Stimulated activated CD8-positive, alpha-beta memory T cell treated with anti-CD3 and anti-CD28 coated beads, Interleukin-7, amount 100 ng/mL, for 4 hours (primary cell): ENCODE results near the gene ASB6.
"Not testable (repeated sequence)": the region's sequence is repeated elsewhere in the genome, so short reads cannot be mapped to it uniquely, and the experiment has no call there.

Source experiments
- DNase-seq, 2 donors: peaks; one replicate each; pipeline ENCODE4 v3.0.0-alpha.2; 2020; ENCODE audit warnings: low read depth in 2 of 2

Gene ASB6

DNA sequence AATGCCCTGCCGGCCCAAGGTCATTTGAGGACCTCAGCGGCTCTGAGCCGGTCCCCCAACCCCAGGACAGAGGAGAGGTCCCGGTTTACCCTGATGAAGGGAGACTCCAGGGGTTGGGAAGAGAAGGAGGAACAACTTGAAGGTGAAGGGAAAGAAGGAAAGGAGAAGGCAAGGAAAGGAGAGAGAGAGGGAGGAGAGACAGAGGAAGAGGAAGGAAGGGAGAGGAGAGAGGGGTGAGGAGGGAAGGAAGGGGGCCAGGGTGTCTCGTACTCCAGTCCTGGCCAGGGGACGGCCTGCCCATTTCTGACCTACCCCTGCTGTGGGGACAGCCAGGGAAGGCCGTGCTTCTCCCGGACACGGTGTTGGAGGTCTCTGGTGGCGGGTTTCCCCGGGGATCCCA lies 25.4 kb upstream of the ASB6 start:
- no peak for DNase-seq

DNA sequence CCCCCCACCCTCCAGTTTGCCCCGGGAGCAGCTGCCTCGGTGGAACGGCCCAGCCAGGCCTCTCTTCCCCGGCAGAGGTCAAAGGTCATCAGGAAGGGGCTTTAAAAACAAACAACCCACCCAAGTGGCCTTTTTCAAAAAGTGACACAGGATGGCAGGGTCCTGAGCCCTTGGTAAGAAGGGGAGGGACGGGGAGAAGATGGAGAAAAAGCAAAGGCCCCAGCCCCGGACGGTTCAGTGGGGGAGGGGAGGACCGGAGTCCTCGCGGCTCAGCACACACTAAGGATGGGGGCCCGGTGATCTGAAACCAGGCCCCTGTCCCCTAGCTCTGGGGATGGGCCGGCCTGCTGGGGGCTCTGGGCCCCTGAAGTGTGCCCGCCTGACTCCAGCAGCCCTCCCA lies 24.6 kb upstream of the ASB6 start:
- DNase-seq: no peak

DNA sequence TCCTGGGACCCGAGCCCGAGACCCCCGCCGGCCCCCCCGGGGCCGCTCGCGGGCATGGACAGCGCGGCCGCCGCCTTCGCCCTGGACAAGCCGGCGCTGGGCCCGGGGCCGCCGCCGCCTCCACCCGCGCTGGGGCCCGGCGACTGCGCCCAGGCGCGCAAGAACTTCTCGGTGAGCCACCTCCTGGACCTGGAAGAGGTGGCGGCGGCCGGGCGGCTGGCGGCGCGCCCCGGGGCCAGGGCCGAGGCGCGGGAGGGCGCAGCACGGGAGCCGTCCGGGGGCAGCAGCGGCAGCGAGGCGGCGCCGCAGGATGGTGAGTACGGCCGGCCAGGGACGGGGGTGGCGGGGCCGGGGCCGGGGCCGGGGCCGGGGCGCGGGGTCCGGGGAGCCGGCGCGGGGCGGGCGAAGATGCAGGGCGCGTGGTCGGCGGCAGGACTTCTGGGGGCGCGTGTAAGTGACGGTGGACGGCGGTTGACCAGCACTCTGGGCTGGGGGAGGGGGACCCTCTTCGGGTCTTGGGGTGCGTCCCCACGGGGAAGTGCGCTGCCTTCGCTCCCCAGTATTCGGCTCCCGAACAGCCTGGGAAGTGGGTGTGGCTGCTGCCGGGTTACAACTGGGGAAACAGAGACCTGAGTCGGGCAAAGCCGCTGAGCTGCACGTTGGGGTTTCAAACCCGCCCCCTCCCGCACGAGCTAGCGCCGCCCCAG lies 24.0 kb upstream of the ASB6 start:
- no peak for DNase-seq

DNA sequence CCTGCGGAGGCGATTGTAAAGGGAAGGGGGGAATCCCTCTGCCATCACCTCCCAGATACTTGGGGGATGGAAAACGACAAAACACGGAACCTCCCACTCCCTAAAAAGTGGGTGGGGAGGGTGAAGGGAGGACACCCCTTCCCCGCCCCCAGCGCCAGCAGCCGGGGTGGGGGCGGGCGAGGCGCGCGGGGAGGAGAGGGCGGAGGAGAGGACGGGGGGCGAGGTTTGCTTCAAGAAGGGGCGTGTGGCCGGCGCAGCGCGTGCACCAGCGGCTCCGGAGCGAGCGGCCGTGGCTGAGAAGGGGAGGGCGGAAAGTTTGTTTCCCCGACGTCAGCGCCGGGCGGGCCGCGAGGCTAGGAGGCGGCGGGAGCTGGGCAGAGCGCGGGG lies 23.4 kb upstream of the ASB6 start, which contains the start of gene PRRX2:
Gene PRRX2, plus strand, starts transcription at position 259 of the 387 bp plus-strand sequence. CDS start 221 bp downstream, outside the sequence.
- DNase-seq: peak in 1 of 2 donors; percentile 29

DNA sequence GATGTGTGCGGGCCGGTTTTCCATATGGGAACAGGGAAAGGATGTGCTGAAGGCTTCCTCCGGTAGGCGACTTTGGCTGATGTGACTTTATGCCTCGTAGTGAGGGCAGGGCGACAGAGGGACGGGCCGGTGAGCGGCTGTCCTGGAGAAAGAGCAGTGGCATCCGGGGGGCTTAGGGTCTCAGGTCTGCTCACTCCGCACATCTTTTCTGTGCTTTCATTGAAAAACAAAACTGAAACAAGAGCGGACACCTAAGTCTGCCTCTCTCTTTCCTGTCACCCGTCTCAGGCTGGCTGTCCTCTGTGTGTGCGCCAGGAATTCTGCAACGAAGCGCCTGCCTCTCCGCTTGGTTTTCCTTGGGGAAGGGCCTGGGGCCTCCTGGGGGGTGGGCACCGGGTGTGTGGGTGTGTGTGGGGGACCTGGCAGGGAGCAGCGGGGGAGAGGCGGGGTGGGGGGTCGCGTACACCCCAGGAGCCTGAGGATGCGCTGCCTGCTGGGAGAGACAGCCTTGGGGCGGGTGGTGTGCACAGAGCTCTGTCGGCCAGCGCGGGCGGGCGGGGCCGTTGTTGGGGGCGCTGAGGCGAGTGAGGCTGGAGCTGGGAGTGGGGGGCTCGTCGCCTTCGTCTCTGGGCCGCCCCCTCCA lies 22.9 kb upstream of the ASB6 start:
- no peak for DNase-seq

DNA sequence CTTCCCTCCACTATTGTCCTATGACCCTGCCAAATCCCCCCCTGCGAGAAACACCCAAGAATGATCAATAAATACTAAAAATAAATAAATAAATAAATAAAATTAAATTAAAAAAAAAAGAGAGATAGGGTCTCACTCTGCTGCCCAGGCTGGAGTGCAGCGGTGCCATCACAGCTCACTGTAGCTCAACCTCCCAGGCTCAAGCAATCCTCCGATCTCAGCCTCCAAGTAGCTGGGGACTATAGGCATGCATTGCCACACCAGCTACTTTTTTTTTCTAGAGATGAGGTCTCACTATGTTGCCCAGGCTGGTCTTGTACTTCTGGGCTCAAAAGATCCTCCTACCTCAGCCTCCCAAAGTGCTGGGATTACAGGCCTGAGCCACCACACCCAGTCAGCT lies 20.3 kb upstream of the ASB6 start:
- not testable (repeated sequence) for DNase-seq

DNA sequence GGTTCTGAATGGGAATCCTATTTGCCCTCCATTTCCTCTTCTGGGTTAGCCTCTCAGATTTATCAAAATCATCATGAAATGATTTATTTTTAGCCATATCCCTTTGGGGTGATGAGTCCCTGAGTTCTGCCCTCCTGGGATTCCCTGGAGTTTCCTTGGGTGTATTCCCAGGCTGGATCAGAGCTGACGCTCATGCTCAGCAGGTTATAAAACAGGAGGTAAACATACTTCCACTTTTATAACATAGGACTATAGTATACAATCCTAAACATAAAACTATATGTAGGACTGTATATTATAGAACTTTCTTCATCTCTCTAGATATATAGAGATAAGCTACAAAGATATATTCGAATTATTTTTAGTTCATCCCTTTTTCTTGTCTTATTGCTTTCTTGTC lies 19.1 kb upstream of the ASB6 start:
- no peak for DNase-seq

DNA sequence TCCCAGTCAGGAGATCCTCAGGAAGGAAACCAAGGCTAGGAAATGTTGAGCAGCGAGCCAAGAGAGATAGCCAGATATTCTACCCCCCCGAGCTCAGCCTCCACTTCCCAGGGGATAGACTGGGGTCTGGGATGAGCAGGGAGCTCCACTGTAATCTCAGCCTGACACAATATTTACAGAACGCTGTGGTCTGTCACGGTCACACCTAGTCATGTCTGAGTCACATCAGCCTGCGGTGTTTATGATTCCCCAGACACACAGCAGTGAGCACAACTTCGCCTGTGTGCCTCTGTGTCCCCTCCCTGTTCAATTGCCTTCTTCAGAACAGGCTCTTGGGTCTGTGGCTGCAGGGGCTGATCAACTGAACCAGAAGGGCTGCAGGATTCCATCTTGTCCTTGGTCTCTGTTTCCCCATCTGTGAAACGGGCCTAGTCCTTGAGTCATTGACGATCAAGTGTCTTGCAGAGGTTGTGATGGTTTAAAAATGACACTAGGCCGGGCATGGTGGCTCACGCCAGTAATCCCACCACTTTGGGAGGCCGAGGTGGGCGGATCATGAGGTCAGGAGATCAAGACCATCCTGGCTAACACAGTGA lies 14.9 kb upstream of the ASB6 start:
- DNase-seq: no peak

DNA sequence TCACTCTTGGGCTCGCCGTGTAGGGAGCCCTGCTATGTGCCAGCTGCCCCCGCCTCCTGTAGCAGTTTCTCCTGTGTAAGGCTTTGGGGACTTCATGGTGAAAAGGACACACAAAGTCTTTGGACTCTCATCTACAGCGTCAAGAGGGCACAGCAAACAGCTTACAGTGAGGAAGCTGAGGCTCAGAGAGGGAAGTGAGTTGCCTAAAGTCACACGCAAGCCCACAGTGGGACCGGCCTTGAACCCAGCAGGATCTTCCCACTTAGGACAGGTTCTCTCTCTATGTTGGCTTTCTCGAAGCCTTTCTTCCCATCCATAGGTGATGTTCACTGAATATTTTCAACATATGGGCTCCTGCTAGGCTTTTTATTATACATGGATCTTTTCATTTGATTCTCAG lies 13.7 kb upstream of the ASB6 start:
- no peak for DNase-seq

DNA sequence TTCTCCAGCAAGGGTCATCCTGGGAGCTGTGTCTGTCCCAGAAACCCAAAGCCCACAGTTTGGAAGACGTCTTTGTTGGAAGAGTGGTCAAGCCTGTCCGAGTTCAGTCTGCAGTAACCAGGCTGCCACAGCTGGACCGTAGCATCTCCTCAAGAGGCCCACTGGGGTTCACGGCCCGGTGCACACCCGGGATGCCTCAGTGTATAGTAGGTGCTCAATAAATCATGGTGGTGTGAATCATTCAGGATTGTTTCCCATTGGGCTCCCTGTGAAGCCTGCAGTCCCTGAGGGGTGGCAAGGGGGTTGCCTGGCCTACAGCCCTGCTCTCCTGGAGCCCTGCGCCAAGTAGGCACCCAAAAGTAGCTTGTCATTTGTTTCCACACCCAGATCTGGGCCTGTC lies 13.2 kb upstream of the ASB6 start:
- DNase-seq: no peak

DNA sequence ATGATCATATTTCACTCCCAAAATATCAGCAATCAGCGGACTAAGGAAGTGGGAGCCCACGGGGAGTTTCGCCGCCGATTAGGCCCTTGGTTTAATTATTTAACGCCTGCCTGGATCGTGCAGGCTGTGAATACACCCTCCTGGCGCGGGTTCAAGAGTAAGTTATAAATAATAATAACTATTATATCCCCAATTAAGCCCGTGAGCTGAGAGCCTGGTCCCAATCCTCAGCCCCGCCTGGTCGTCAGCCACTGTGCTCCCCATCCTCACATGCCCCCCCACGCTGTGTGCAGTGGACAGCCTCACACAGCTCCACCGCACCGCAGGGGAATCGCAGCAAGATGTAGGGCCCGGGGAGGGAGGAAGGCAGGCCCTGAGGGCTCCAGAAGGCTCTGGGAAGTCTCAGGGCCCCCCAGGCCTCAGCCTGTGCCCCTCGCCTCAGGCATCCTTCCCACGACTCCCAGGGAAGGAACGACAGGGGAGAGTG lies 12.6 kb upstream of the ASB6 start:
- DNase-seq: no peak

DNA sequence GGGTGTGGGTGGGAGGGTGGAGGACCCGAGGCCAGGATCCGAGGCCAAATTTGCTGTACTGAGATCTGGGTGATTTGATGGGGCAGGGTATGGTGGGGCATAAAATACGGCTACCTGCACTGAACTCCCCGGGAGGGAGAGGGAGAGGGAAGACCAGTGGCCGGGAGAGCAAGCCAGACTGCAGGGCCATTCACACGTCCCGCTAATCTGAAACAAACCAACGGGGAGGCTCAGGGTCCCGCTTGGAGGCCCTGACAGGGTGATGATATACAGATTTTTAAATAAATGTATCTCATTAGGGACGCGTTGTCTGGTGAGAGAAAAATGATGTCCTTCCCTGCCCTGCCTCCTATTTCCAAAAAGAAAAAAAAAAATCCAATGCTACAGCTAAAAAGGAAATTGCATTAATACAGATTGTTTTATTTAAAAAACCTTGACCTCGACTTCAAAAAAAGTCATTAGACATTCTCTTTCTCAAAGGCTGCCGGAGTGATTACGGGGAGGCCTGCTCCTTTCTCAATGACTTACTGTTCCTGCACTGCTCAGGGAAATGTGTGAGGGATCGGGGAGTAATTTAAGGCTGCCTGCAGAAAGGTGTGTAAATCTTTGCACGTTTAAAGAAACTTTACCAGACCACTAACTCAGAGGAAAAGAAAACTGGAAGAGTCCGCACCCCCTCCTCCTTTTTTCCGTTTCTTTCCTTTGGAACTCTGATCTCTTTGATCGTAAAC lies 12.0 kb upstream of the ASB6 start:
- no peak for DNase-seq

DNA sequence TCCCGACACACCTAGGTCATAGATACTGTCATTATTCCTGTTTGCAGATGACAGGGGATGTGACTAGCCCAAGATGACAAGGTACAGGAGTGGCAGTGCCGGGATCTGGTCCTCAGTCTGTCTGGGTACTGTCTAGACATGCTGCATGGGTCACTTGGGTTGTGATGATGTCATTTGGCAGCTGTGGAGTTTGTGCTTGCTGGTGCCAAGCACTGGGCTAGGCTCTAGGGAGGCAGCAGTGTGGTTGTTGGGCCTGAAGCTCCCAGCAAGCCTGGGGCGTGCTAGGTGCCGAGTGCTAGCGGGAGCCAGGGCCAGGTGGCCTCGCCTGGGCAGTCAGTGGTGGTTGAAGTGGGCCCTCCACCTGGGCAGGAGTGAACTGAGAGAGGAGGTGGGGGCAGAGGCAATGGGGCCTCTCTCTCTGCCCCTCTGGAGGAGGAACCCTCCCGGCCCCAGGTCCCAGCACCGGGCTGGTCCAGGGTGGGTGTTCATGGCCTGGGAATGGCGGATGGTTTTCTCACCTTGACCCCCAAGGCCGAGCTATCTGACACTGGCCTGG lies 8.8 kb upstream of the ASB6 start:
- no peak for DNase-seq

DNA sequence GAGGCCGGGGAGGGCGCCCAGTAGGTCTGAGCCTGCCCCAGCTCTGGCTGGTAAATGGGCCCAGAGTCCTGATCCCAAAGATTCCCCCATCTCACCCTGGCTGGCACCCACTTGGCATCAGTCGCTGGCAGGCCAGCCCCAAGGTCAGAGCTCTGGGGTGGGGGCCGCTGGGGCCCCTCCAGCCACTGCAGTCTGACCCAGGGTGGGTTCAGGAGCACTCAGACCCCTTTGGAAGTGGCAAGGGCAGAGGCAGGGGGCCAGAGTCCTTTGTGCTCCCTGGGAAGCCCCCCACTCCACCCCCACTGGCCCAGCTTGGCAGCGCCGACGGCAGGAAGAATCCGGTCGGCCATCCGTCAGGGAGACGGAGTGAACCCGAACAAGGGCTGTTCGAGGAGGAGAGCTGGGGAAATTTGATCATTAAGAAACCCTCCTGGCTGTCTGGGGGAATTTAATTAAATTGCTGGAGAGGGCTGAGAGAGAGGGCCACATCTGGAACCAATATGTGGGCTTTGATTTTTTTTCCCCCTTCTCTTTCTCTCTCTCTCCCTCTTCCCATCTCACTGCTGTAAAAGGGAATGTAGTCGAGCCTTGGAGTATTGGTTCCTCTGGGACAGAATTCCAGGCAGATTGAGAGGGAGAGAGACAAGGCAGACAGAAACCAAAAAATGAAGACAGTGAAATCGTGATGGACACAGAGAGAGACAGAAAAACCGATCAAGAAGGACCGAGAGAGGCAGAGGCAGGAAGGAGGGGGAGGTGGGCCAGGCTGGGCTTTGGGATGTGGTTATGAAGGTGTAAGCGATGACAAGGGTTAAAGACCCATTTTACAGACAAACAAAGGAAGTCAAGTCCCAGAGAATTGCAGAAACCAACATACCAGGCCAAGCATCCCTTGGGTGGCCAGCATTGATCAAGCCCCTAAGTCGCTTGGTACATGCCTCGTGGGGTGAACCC lies 8.1 kb upstream of the ASB6 start:
- DNase-seq: no peak

DNA sequence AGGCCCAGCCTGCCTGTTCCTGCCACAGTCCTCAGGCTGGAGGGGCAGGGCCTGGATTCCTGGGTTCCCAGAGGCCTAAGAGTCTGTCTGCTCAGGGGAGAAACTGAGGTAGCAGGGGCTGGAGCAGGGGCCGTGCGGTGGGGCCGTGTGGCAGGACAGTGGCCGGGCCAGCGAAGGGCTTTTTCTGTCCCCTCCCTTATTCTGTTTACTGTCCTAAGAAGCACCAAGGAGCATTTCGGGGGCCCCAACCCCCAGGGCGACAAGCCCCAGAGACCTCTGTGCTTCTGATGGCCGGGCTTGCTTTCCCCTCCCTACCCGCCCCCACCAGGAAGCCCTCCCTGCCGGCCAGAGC lies 6.8 kb upstream of the ASB6 start:
- no peak for DNase-seq

DNA sequence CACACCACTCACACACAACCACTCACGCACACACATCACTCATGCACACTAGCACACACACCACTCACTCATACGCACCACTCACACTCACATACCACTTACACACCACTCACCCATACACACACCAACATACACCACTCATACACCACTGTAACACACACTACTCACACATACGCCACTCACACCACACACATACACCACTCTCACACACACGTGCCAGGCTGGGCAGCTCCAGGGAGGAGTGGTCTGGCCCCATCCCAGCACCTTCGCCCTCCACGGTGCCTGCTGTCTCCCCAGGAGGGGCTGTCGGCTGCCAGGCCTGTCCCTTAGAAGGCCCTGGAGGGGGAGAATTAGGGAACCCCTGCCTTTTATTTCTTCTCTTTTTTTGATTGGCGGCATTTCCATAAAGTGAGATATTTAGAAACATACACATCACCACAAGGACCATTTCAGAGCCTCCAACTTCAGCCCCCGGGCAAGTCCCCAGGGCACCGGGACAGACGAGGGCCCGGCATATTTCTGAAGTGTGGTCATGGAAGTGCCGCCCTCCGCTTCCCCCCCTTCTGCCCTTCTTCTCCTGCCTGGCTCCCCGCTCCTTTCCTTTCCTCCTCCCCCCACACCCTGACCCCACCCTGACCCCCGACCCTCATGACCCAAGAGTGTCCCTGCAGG lies 6.3 kb upstream of the ASB6 start:
- DNase-seq: no peak

DNA sequence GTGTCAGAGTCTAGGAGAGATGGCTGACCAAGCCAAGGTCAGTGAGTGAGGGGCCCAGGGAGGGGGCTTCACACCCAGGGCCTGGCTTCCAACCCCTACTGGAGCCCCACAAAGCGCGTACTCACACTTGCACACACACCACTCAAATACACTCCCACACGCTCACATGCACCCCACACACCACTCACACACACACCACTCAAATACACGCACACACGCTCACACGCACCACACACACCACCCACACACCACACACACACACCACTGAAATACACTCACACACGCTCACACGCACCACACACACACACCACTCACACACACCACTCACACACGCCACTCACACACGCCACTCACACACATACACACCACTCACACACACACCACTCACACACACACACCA lies 5.7 kb upstream of the ASB6 start:
- DNase-seq: no peak

DNA sequence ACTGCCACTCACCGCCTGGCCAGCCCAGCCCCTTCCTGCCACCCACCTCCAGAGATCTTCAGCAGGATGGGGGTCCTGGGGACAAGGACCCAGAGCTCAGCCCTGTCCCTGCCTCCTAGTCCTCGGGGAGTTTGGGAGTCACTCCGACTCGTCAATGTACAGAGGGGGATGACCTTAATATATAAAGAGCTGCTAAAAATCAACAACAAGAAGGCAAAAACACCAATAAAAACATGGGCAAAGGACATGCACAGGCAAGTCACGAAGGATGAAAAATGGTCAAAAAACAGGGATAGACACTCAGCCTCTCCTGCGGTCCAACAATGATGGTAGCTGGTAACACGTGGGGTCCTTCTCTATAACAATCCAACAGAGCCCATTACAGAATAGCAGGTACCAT lies 4.7 kb upstream of the ASB6 start:
- DNase-seq: no peak

DNA sequence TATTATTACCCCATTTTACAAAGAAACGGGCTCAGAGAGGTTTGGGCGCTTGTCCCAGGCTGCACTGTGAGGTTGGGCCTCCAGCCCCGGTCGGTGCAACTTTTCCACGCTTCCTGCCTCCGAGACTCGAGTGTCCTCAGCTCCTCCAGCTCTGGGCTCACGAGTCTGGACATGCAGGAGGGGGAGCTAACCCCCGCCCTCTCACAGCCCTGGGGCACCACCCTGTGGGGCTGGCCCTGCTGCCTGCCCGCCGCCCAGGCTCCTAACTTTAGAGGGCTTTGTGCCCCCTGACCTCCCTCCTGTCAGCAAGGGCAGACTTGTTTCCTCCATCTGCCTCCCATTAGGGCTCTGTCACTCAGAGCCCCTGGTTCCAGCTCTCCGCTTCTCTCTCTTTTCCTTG lies 4.3 kb upstream of the ASB6 start:
- DNase-seq: no peak

DNA sequence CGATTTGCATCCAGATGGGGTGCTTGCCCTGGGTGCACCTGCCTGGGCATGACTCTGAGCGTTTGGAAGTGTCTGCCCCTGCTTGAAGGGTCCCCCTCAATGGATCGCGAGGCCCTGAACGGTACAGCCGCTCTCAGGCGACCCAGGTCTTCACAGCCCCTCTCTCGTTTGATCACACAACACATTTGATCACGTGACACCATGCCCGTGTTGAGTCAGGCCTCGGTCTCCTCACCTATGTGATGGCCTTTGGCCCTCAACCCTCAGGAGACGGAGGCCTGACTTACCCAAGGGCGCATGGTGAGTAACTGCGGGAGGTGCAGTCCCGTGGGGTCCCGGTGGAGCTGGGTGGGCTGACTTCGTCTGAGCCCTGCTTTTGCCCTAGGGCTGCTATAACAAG lies 3.0 kb upstream of the ASB6 start:
- no peak for DNase-seq

DNA sequence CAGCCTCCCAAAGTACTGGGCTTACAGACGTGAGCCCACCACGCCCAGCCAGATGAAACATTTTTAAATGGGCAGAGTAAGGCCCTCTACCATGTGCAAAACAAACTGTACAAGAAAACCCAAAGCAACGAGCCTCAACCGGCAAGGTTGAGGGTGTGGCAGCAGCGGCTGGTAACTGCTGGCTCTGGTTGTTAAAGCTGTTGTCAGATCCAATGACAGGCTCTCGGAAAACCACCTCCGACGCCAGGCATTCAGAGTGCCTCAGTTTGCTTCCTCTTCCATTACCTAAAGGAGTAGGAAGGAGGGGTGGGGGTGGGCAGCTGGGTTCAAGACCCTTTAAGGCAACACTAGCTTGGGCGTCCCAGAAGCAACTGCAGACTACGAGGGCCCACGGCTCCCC lies 2.4 kb upstream of the ASB6 start:
- DNase-seq: no peak
